Vagina (tissue), 2 donors: ENCODE measurements around the gene NHLRC2.

ENCODE experiments used
- POLR2A ChIP-seq, 2 donors: fragments of 450-650 bp; IDR thresholded peaks; one replicate each; pipeline ENCODE4 v1.6.1; 2017; ENCODE audit warnings: antibody characterized with exemption in 2 of 2, mild to moderate bottlenecking in 2 of 2, moderate library complexity in 2 of 2
- TF ChIP-seq, protein P1 (sequence below), 3 experiments: fragments of 450-650 bp in 2 of 3; fragments of 200-600 bp in 1 of 3; sonication (generic) in 1 of 3; IDR thresholded peaks; one replicate each; pipeline ENCODE4 v1.5.1; 2017 to 2019; ENCODE audit warnings: antibody characterized with exemption in 3 of 3, mild to moderate bottlenecking in 2 of 3, moderate library complexity in 2 of 3

DNA sequence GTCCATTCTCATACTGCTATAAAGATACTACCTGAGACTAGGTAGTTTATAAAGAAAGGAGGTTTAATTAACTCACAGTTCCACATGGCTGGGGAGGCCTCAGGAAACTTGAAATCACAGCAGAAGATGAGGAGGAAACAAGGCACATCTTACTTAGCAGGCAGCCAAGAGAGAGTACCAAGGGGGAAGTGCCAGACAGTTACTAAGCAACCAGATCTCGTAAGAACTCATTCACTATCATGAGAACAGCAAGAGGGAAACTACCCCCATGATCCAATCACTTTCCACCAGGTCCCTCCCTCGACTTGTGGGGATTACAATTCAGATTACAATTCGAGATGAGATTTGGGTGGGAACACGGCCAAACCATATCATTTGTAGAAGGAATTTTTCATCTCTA lies 36.3 kb downstream of the NHLRC2 start:
- TF ChIP-seq, protein P1, sequence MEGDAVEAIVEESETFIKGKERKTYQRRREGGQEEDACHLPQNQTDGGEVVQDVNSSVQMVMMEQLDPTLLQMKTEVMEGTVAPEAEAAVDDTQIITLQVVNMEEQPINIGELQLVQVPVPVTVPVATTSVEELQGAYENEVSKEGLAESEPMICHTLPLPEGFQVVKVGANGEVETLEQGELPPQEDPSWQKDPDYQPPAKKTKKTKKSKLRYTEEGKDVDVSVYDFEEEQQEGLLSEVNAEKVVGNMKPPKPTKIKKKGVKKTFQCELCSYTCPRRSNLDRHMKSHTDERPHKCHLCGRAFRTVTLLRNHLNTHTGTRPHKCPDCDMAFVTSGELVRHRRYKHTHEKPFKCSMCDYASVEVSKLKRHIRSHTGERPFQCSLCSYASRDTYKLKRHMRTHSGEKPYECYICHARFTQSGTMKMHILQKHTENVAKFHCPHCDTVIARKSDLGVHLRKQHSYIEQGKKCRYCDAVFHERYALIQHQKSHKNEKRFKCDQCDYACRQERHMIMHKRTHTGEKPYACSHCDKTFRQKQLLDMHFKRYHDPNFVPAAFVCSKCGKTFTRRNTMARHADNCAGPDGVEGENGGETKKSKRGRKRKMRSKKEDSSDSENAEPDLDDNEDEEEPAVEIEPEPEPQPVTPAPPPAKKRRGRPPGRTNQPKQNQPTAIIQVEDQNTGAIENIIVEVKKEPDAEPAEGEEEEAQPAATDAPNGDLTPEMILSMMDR (IDR thresholded peaks at IDR 0.05): no peak
- no peak for TF ChIP-seq POLR2A (IDR thresholded peaks at IDR 0.05)
